Astrocyte of the spinal cord (primary cell): Measurements from ENCODE around the gene NME8.
A peak's percentile ranks its signal among the peaks of the same experiment; 100 is the strongest.

ENCODE experiments used
- DNase-seq: peaks from one replicate; pipeline ENCODE4 v3.0.0; 2011; ENCODE audit warnings: low read depth, low spot score
- H3K4me3 ChIP-seq: 2 replicates; pipeline ENCODE4 v1.5.1; 2011; ENCODE audit warnings: low read depth, mild to moderate bottlenecking, low read length, moderate library complexity
- CTCF ChIP-seq: IDR thresholded peaks from 2 replicates; pipeline ENCODE4 v1.5.1; 2012; ENCODE audit warnings: low read depth, mild to moderate bottlenecking, low read length, inconsistent platforms
- in situ Hi-C: cut with HindIII; loops from 2 replicates; pipeline ENCODE4 v1.10.0; 2017; ENCODE audit warnings: low sequenced_read_pairs

NME8 gene

GRCh38 chr7:37928878-37929277 is 80.5 kb downstream of the NME8 start:
- in situ Hi-C loops: no loop called here
- DNase-seq: no peak
- no peak overlapping the region for H3K4me3 ChIP-seq
- no peak for TF ChIP-seq CTCF

GRCh38 chr7:37930226-37930948 is 82.0 kb downstream of the NME8 start:
- in situ Hi-C loops: no loop called here
- peak; percentile 91 for DNase-seq
- H3K4me3 ChIP-seq: no peak overlapping the region
- TF ChIP-seq CTCF: no peak

- in situ Hi-C loops: no loop called here
These were observed 84.1 kb downstream of the NME8 start for GRCh38 chr7:37932543-37932942.

GRCh38 chr7:37933018-37933566 is 84.7 kb downstream of the NME8 start:
- no peak overlapping the region for H3K4me3 ChIP-seq
- DNase-seq: no peak
- no peak for TF ChIP-seq CTCF
- in situ Hi-C loops: no loop called here

More at GRCh38 chr7:37932543-37932942, 84.1 kb downstream of the NME8 start:
- DNase-seq: no peak
- no peak for TF ChIP-seq CTCF
- H3K4me3 ChIP-seq: no peak overlapping the region

- no peak for TF ChIP-seq CTCF
- in situ Hi-C loops: no loop called here
- peak; percentile 87 for DNase-seq
These were observed 94.7 kb downstream of the NME8 start for GRCh38 chr7:37942934-37943610.

GRCh38 chr7:37943905-37944736 is 95.7 kb downstream of the NME8 start:
- no peak for DNase-seq
- TF ChIP-seq CTCF: no peak
- no peak overlapping the region for H3K4me3 ChIP-seq
- in situ Hi-C loops: no loop called here

More at GRCh38 chr7:37942934-37943610, 94.7 kb downstream of the NME8 start:
- no peak overlapping the region for H3K4me3 ChIP-seq
